A673 (cell line): ENCODE results near the gene NEDD4L. TPM values are rescaled to one million over a fixed set of nuclear protein-coding genes. Genes with fewer than 3 reads are reported as not detected.

Experiments used
- BruUV-seq: library from RNA; stranded (reverse); fragments of 400-500 nt; replicated peaks from 2 replicates; lab custom pipeline; 2021; lab: Mats Ljungman, UMichigan
- CTCF ChIA-PET: fragments of 300-600 bp; sonication (Branson Sonifier 250); formaldehyde crosslinking; loops from one replicate; lab custom pipeline; 2022; ENCODE audit warnings: antibody characterized with exemption; lab: Charles Lee
- POLR2A ChIA-PET: fragments of 300-600 bp; sonication (Branson Sonifier 250); formaldehyde crosslinking; loops from one replicate; lab custom pipeline; 2022; ENCODE audit warnings: antibody characterized with exemption; ENCODE audit not compliant: low non-redundant PET; lab: Charles Lee
- DNase-seq: peaks from one replicate; pipeline ENCODE4 v3.0.0-alpha.2; 2015; ENCODE audit warnings: low spot score
- H3K27ac ChIP-seq: fragments of 200-600 bp; sonication (generic); 2 replicates; pipeline ENCODE4 v1.5.1; 2016; ENCODE audit warnings: mixed run types, low read depth, mild to moderate bottlenecking, mixed read lengths, antibody characterized with exemption, low read length; ENCODE audit not compliant: poor library complexity, severe bottlenecking
- H3K27me3 ChIP-seq: fragments of 200-600 bp; sonication (generic); replicated peaks from 2 replicates; pipeline ENCODE4 v1.6.1; 2017; ENCODE audit warnings: mixed run types, low read depth, mild to moderate bottlenecking, mixed read lengths, antibody characterized with exemption, low read length; ENCODE audit not compliant: insufficient read depth, poor library complexity
- H3K36me3 ChIP-seq: fragments of 200-600 bp; sonication (generic); 2 replicates; pipeline ENCODE4 v1.6.1; 2016; ENCODE audit warnings: mixed run types, mild to moderate bottlenecking, mixed read lengths, antibody characterized with exemption, low read length; ENCODE audit not compliant: insufficient read depth, poor library complexity, severe bottlenecking
- H3K4me1 ChIP-seq: fragments of 200-600 bp; sonication (generic); 2 replicates; pipeline ENCODE4 v1.6.1; 2017; ENCODE audit warnings: mixed run types, mild to moderate bottlenecking, mixed read lengths, antibody characterized with exemption, low read length; ENCODE audit not compliant: insufficient read depth, poor library complexity, severe bottlenecking
- H3K4me3 ChIP-seq: fragments of 200-600 bp; sonication (generic); 2 replicates; pipeline ENCODE4 v1.5.1; 2016; ENCODE audit warnings: low read depth, mixed run types, mild to moderate bottlenecking, mixed read lengths, low read length; ENCODE audit not compliant: poor library complexity, severe bottlenecking
- H3K9me3 ChIP-seq: fragments of 200-600 bp; sonication (generic); 2 replicates; pipeline ENCODE4 v1.6.1; 2016; ENCODE audit warnings: mixed run types, low read depth, mild to moderate bottlenecking, mixed read lengths, antibody characterized with exemption, low read length; ENCODE audit not compliant: poor library complexity, severe bottlenecking
- CTCF ChIP-seq: fragments of 300-800, 200-600 bp; sonication (generic); conservative IDR thresholded peaks from 2 replicates; pipeline ENCODE4 v1.5.1; 2017; ENCODE audit warnings: low read depth, mild to moderate bottlenecking, antibody characterized with exemption, low read length, moderate library complexity, mixed read lengths
- EZH2 ChIP-seq: fragments of 200-600 bp; sonication (generic); IDR thresholded peaks from 2 replicates; pipeline ENCODE4 v1.6.1; 2017; ENCODE audit warnings: borderline replicate concordance, low read depth, mild to moderate bottlenecking, mixed read lengths, antibody characterized with exemption, low read length; ENCODE audit not compliant: poor library complexity, severe bottlenecking
- intact Hi-C: fragments of 100-400 bp; cut with micrococcal nuclease; formaldehyde crosslinking; loops from one replicate; pipeline ENCODE4 v1.10.0; 2022; ENCODE audit not compliant: unreplicated experiment
- total RNA-seq: library from RNA; stranded (reverse); gene quantifications from 2 replicates; pipeline ENCODE4 v1.2.3, GENCODE V29; 2021

The NEDD4L gene
- total RNA-seq, 1 experiment from 2014 or later: 15.3 TPM

DNA sequence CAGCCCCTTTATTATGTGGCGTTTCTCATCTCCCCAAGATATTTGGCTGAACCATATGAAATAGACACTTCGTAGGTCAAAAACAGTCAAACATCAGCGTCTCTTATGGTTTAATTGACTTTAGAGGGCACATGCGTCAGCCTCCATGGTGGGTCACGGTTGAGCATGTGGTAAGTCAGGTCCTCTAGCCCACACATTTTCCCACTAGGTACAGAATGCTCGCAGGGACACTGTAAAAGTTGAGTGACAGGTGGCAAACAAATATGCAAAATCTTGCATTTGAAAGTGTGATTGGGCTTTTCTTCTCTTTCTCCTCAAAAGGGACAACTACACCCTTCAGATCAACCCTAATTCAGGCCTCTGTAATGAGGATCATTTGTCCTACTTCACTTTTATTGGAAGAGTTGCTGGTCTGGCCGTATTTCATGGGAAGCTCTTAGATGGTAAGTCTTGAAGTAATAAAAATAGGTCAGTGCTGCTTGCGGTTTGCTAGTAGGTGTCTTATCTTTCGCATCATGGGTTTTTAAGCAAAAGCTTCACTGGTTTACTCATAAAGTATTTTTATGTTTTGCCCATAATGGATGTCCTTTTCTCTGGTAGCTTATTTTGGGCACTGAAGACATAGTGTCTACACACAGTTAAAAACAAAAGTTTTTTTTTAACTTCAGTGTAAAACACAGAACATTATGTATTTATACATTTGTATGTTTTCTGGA is 323.6 kb downstream of the NEDD4L start:
- BruUV-seq: no TSS peak
- Histone ChIP-seq H3K36me3 (no peaks in the 10 kb centered on the region), H3K9me3 (no peaks in the 10 kb centered on the region), H3K27me3 (no peaks in the 10 kb centered on the region), H3K4me1 (peaks cover 5% of the 10 kb centered on the region), H3K27ac (no peak overlapping the region), H3K4me3 (no peak overlapping the region)
- no peak for DNase-seq
- intact Hi-C loops: no loop called here
- POLR2A ChIA-PET: no interaction called here
- CTCF ChIA-PET: no interaction called here
- no peak for TF ChIP-seq EZH2
- no peak for TF ChIP-seq CTCF

DNA sequence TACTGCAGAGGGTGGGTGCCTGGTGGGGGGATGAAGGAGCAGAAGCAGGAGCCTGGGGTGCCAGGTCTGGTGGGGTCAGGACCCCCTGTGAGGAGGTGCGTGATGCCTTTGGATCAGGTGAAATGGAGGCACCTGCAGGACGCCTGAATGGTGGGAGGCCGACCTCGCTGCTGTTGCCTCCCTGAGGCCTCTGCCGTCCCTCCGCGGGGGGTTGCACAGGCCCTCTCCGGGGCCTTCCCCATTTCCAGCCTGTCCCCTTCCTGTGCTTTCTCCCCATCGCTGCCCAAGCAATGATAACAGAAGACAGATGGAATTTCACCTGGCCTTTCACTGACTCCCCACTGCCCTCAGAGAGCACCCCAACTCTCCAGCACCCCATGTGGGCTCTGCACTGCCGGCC is 325.6 kb downstream of the NEDD4L start:
- H3K4me1 ChIP-seq: no peaks in the 10 kb centered on the region
- no TSS peak for BruUV-seq
- TF ChIP-seq EZH2: no peak
- no peak for TF ChIP-seq CTCF
- no peaks in the 10 kb centered on the region for H3K27me3 ChIP-seq
- H3K27ac ChIP-seq: no peak overlapping the region
- no peak overlapping the region for H3K4me3 ChIP-seq
- POLR2A ChIA-PET: no interaction called here
- H3K9me3 ChIP-seq: no peaks in the 10 kb centered on the region
- no peaks in the 10 kb centered on the region for H3K36me3 ChIP-seq
- intact Hi-C loops: no loop called here
- CTCF ChIA-PET: no interaction called here
- DNase-seq: no peak

GRCh38 chr18:58370038-58370580 is 326.1 kb downstream of the NEDD4L start:
- H3K27ac ChIP-seq: no peak overlapping the region
- no peaks in the 10 kb centered on the region for H3K27me3 ChIP-seq
- BruUV-seq: no TSS peak
- ChIA-PET CTCF (no interaction called here), POLR2A (no interaction called here)
- TF ChIP-seq CTCF: no peak
- no peak overlapping the region for H3K4me3 ChIP-seq
- no peaks in the 10 kb centered on the region for H3K9me3 ChIP-seq
- no peaks in the 10 kb centered on the region for H3K4me1 ChIP-seq
- no peak for DNase-seq
- intact Hi-C loops: no loop called here
- H3K36me3 ChIP-seq: no peaks in the 10 kb centered on the region
